Measurements from ENCODE around the gene TLE7.

The TLE7 gene

DNA sequence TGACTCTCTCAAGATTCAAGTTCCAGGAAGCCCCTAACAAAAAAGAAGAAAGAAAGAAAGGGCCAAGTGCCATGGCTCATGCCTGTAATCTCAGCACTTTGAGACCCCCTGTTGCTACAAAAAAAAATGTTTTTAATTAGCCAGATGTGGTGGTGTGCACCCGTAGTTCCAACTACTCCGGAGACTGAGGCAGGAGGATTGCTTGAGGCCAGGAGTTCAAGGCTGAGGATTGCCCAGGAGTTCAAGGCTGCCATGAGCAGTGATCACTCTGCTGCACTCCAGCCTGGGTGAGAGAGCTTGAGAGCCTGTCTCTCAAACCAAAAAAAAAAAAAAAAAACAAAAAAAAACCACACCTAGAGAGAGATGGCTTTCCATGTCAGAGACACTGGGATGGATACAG, 18.8 kb downstream of the TLE7 start:
- no peaks in the 10 kb centered on the region for H3K9me3 ChIP-seq (ENCODE audit: control insufficient read depth in 1 of 2, low read length in 2 of 2)
- no peak overlapping the region for H3K9ac ChIP-seq (ENCODE audit: low read depth in 1 of 2, low read length in 2 of 2)
- peaks cover 10 to 19% of the 10 kb centered on the region in 2 donors for H3K27me3 ChIP-seq (ENCODE audit: control insufficient read depth in 1 of 2, insufficient read depth in 2 of 2, low read length in 2 of 2)
- H3K27ac ChIP-seq (ENCODE audit: low read depth, low read length) = no peak overlapping the region
- H3K4me3 ChIP-seq (ENCODE audit: low read depth in 1 of 2, low read length in 2 of 2) = no peak overlapping the region
- no peaks in the 10 kb centered on the region for H3K36me3 ChIP-seq (ENCODE audit: control insufficient read depth in 1 of 2, insufficient read depth in 2 of 2, low read length in 2 of 2)
- no peaks in the 10 kb centered on the region for H3K4me1 ChIP-seq (ENCODE audit: control insufficient read depth in 1 of 2, insufficient read depth in 2 of 2, low read length in 2 of 2)

DNA sequence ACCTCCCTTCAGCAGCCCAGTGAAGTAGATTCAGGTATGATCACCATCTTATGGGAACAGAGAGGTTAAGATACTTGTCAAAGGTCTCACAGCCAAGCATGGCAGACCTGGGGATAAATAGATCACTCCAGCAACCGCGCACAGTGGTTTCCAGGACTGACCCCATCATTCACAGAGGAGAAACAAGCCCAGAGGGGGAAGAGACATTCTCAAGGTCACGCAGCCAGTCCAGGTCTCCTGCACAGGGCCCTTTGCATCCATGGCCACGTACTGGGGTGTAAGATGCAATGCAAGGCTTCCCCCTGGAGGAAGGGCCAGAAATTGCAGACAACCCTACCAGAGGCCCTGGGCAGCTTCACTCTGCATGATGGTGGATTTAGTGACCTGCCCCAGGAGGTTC, 19.9 kb downstream of the TLE7 start:
- Histone ChIP-seq H3K36me3 (ENCODE audit: control insufficient read depth in 1 of 2, insufficient read depth in 2 of 2, low read length in 2 of 2) (no peaks in the 10 kb centered on the region), H3K4me3 (ENCODE audit: low read depth in 1 of 2, low read length in 2 of 2) (no peak overlapping the region), H3K4me1 (ENCODE audit: control insufficient read depth in 1 of 2, insufficient read depth in 2 of 2, low read length in 2 of 2) (no peaks in the 10 kb centered on the region), H3K9me3 (ENCODE audit: control insufficient read depth in 1 of 2, low read length in 2 of 2) (no peaks in the 10 kb centered on the region), H3K27me3 (ENCODE audit: control insufficient read depth in 1 of 2, insufficient read depth in 2 of 2, low read length in 2 of 2) (peaks cover 7 to 16% of the 10 kb centered on the region in 2 donors), H3K27ac (ENCODE audit: low read depth, low read length) (no peak overlapping the region), H3K9ac (ENCODE audit: low read depth in 1 of 2, low read length in 2 of 2) (no peak overlapping the region)

DNA sequence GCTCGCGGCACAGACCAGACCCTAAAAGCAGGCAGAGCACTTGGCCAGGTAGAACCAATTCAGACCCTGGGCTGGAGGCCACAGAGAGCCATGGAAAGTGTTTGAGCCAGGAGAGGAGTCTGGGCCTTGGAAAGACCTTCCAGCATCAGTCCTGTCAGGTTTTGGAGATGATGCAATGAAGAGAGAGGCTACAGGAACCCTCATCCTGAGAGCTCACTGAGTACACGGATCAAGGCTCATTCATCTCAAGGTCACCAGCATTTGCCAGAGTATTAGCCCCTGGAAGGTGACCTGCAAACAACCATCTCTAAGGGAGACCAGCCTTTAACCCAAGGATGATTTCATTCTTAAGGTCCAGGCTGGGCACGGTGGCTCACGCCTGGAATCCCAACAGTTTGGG, 27.8 kb downstream of the TLE7 start:
- no peaks in the 10 kb centered on the region for H3K36me3 ChIP-seq (ENCODE audit: control insufficient read depth in 1 of 2, insufficient read depth in 2 of 2, low read length in 2 of 2)
- H3K27ac ChIP-seq (ENCODE audit: low read depth, low read length) = no peak overlapping the region
- no peaks in the 10 kb centered on the region for H3K4me1 ChIP-seq (ENCODE audit: control insufficient read depth in 1 of 2, insufficient read depth in 2 of 2, low read length in 2 of 2)
- H3K27me3 ChIP-seq (ENCODE audit: control insufficient read depth in 1 of 2, insufficient read depth in 2 of 2, low read length in 2 of 2) = peaks cover 0 to 6% of the 10 kb centered on the region in 2 donors
- no peaks in the 10 kb centered on the region for H3K9me3 ChIP-seq (ENCODE audit: control insufficient read depth in 1 of 2, low read length in 2 of 2)
- H3K9ac ChIP-seq (ENCODE audit: low read depth in 1 of 2, low read length in 2 of 2) = no peak overlapping the region
- no peak overlapping the region for H3K4me3 ChIP-seq (ENCODE audit: low read depth in 1 of 2, low read length in 2 of 2)

DNA sequence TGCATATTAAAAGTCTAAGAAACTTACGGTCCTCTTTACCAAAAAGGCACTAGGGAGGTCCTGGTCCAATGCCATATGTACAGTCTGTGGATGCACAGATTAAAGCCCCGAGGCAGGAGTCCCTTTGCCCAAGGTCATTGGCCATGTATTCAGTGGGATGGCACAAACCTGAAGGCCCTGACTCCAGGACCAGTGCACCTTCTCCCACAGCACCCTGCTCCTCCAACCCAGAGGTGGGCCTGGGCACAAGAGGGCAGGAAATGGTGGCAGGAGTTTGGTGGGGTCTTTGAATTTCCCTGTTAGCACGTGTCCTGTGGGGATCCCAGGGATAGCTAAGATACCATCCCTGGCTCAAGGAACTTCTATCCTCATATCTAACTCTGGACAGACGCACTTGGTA, 28.5 kb downstream of the TLE7 start:
- Histone ChIP-seq H3K4me3 (ENCODE audit: low read depth in 1 of 2, low read length in 2 of 2) (no peak overlapping the region), H3K36me3 (ENCODE audit: control insufficient read depth in 1 of 2, insufficient read depth in 2 of 2, low read length in 2 of 2) (no peaks in the 10 kb centered on the region), H3K9me3 (ENCODE audit: control insufficient read depth in 1 of 2, low read length in 2 of 2) (no peaks in the 10 kb centered on the region), H3K27me3 (ENCODE audit: control insufficient read depth in 1 of 2, insufficient read depth in 2 of 2, low read length in 2 of 2) (peaks cover 0 to 6% of the 10 kb centered on the region in 2 donors), H3K9ac (ENCODE audit: low read depth in 1 of 2, low read length in 2 of 2) (no peak overlapping the region), H3K27ac (ENCODE audit: low read depth, low read length) (no peak overlapping the region), H3K4me1 (ENCODE audit: control insufficient read depth in 1 of 2, insufficient read depth in 2 of 2, low read length in 2 of 2) (no peaks in the 10 kb centered on the region)

DNA sequence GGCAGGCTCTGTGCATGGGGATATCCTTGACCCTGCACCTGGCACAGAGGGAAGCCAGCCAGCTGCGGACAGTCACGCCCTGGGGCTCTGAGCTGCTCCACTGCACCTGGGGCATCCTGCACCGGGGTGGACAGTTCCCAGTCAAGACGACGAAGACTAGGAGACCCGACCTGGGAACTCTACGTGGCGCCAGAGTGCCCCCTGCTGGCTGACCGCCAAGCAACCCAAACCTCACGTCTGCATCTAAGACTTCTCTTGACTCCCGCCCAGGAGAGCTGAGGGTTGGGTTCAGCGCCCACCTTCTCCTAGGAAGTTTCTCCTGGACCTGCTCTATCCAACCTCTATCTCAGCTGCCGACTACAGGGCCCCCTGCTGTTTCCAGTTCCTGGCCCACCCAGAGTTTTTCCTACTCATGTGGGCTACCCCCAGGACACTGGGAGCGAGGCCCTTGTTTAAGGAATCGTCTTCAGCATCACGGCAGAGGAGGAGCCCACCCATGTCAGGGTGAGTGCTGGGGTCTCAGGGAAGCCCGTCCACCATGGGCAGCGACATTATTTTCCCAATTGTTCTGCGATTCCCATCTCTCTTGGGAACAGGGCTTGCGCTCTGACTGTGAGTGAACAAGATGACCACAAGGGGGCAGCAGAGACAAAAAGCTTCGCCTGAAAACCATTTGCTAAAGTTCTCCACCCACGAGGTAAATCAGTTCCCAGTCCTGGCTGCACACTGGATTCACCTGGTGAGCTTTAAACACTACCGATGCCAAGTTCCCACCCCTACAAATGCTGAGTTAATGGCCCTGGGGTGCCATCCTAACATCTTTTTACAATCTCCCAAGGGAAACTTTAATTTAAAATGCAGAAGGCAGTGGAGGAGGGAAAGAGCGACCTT, 29.3 kb downstream of the TLE7 start:
- Histone ChIP-seq H3K36me3 (ENCODE audit: control insufficient read depth in 1 of 2, insufficient read depth in 2 of 2, low read length in 2 of 2) (no peaks in the 10 kb centered on the region), H3K9me3 (ENCODE audit: control insufficient read depth in 1 of 2, low read length in 2 of 2) (no peaks in the 10 kb centered on the region), H3K4me1 (ENCODE audit: control insufficient read depth in 1 of 2, insufficient read depth in 2 of 2, low read length in 2 of 2) (no peaks in the 10 kb centered on the region), H3K4me3 (ENCODE audit: low read depth in 1 of 2, low read length in 2 of 2) (no peak overlapping the region), H3K27ac (ENCODE audit: low read depth, low read length) (no peak overlapping the region), H3K9ac (ENCODE audit: low read depth in 1 of 2, low read length in 2 of 2) (no peak overlapping the region), H3K27me3 (ENCODE audit: control insufficient read depth in 1 of 2, insufficient read depth in 2 of 2, low read length in 2 of 2) (peaks cover 0 to 6% of the 10 kb centered on the region in 2 donors)

DNA sequence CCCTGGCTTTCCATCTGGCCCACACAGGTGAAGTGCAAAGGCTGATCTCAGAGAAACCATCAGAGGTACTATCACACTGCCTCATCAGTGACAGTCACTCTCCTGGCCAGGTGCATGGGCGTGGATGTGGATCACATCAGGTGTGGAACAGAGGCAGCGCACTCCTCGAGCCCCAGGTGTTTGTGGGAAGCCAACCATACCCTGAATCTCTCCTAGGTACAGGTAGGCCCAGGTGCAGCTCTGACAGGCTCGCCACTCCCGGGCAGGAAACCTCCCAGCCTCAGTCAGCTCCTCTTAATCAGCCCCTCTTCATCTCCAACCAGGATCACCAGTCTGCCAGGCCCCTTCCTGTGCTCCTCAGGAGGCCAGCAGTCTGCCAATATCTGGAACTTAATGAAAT, 31.7 kb downstream of the TLE7 start:
- Histone ChIP-seq H3K4me3 (ENCODE audit: low read depth in 1 of 2, low read length in 2 of 2) (no peak overlapping the region), H3K4me1 (ENCODE audit: control insufficient read depth in 1 of 2, insufficient read depth in 2 of 2, low read length in 2 of 2) (no peaks in the 10 kb centered on the region), H3K9ac (ENCODE audit: low read depth in 1 of 2, low read length in 2 of 2) (no peak overlapping the region), H3K36me3 (ENCODE audit: control insufficient read depth in 1 of 2, insufficient read depth in 2 of 2, low read length in 2 of 2) (no peaks in the 10 kb centered on the region), H3K27ac (ENCODE audit: low read depth, low read length) (no peak overlapping the region), H3K27me3 (ENCODE audit: control insufficient read depth in 1 of 2, insufficient read depth in 2 of 2, low read length in 2 of 2) (peaks cover 0 to 6% of the 10 kb centered on the region in 2 donors), H3K9me3 (ENCODE audit: control insufficient read depth in 1 of 2, low read length in 2 of 2) (no peaks in the 10 kb centered on the region)

DNA sequence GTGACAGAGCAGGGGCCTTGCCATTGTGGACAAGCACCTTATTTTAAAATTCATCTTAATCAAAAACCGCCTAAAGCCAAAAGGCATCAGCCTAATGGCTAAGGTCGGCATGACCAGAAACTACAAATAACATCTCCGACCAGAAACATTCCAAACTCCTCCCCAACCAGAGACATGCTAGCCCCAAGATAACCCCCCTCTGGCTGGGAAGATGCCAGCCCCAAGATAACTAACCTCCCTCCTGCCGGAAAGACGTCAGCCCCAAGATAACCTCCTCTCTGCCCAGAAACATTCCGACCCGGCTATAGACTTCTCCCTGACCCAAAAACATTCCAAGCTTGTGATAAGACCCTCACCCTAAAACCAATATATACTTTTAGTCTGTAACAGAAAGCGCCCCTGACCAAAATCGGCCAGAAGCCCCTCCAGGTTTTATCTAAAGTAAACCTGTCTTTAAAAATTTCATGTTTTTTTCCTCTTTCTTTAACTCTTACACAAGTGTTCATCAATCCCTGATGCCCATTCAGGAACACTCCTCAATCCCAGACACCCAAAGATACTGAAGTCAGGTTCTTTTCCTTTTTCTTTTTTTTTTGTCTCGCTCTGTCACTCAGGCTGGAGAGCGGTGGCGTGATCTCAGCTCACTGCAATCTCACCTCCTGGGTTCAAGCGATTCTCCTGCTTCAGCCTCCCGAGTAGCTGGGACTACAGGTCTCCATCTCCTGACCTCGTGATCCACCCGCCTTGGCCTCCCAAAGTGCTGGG, 32.7 kb downstream of the TLE7 start:
- H3K27me3 ChIP-seq (ENCODE audit: control insufficient read depth in 1 of 2, insufficient read depth in 2 of 2, low read length in 2 of 2) = peaks cover 0 to 6% of the 10 kb centered on the region in 2 donors
- H3K9me3 ChIP-seq (ENCODE audit: control insufficient read depth in 1 of 2, low read length in 2 of 2) = peaks cover 0 to 3% of the 10 kb centered on the region in 2 donors
- H3K4me3 ChIP-seq (ENCODE audit: low read depth in 1 of 2, low read length in 2 of 2) = no peak overlapping the region
- no peaks in the 10 kb centered on the region for H3K4me1 ChIP-seq (ENCODE audit: control insufficient read depth in 1 of 2, insufficient read depth in 2 of 2, low read length in 2 of 2)
- H3K9ac ChIP-seq (ENCODE audit: low read depth in 1 of 2, low read length in 2 of 2) = no peak overlapping the region
- H3K36me3 ChIP-seq (ENCODE audit: control insufficient read depth in 1 of 2, insufficient read depth in 2 of 2, low read length in 2 of 2) = no peaks in the 10 kb centered on the region
- H3K27ac ChIP-seq (ENCODE audit: low read depth, low read length) = no peak overlapping the region

DNA sequence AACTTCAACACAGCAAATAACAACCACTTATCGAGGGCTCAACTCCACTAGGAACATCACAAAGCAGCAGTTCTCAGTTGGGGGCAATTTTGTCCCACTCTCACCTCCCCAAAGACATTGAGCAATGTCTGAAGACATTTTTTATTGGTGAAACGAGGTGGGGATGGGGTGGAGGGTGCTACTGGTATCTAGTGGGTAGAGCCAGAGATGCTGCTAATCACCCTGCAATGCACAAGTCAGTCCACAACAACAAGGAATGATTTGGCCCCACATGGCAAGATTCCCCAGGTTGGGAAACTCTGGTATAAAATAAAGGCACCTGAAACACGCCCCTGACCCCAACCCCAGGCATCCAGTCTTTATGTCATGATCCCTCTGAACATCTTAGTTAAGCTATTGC, 33.3 kb downstream of the TLE7 start:
- Histone ChIP-seq H3K9me3 (ENCODE audit: control insufficient read depth in 1 of 2, low read length in 2 of 2) (peaks cover 0 to 3% of the 10 kb centered on the region in 2 donors), H3K36me3 (ENCODE audit: control insufficient read depth in 1 of 2, insufficient read depth in 2 of 2, low read length in 2 of 2) (no peaks in the 10 kb centered on the region), H3K4me1 (ENCODE audit: control insufficient read depth in 1 of 2, insufficient read depth in 2 of 2, low read length in 2 of 2) (no peaks in the 10 kb centered on the region), H3K27ac (ENCODE audit: low read depth, low read length) (no peak overlapping the region), H3K27me3 (ENCODE audit: control insufficient read depth in 1 of 2, insufficient read depth in 2 of 2, low read length in 2 of 2) (peaks cover 0 to 6% of the 10 kb centered on the region in 2 donors), H3K4me3 (ENCODE audit: low read depth in 1 of 2, low read length in 2 of 2) (no peak overlapping the region), H3K9ac (ENCODE audit: low read depth in 1 of 2, low read length in 2 of 2) (no peak overlapping the region)

DNA sequence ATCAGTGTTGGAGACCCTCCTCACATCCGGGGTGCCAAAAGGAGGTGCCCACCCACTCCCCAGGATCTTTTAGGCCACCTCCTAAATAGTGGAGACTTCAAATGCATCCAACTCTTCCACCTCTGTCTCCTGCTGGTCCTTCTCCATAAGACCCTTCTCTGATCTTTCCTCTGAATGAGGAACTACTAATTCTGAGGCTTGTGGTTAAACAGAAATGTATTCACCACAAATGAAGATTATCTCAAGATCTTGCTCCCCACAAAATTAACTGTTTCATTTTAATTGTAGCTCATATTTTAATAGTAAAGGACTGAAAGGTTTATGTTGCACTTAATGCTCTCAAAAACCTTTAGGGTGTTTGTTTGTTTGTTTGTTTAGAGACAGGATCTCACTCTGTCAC, 34.1 kb downstream of the TLE7 start:
- no peak overlapping the region for H3K27ac ChIP-seq (ENCODE audit: low read depth, low read length)
- H3K4me3 ChIP-seq (ENCODE audit: low read depth in 1 of 2, low read length in 2 of 2) = no peak overlapping the region
- H3K9me3 ChIP-seq (ENCODE audit: control insufficient read depth in 1 of 2, low read length in 2 of 2) = peaks cover 0 to 3% of the 10 kb centered on the region in 2 donors
- H3K9ac ChIP-seq (ENCODE audit: low read depth in 1 of 2, low read length in 2 of 2) = no peak overlapping the region
- H3K27me3 ChIP-seq (ENCODE audit: control insufficient read depth in 1 of 2, insufficient read depth in 2 of 2, low read length in 2 of 2) = peaks cover 0 to 6% of the 10 kb centered on the region in 2 donors
- H3K36me3 ChIP-seq (ENCODE audit: control insufficient read depth in 1 of 2, insufficient read depth in 2 of 2, low read length in 2 of 2) = no peaks in the 10 kb centered on the region
- no peaks in the 10 kb centered on the region for H3K4me1 ChIP-seq (ENCODE audit: control insufficient read depth in 1 of 2, insufficient read depth in 2 of 2, low read length in 2 of 2)

DNA sequence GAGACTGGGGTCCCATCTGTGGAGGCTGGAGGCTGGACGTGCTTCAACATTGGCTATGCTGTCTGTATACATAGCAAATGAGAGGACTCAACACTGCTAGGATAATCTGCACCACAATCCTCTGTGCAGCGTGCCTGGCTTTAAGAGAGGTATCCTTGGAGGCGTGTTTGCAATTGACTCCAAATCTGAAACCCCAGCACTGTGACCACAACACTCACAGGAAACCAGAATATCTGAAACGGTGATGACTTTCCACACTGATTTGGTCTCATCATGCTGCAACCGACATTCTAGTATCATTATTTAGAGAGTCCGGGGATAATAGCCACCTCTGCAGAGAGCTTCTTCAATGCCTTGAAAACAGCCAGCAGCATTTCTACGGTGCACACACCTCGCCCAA, 35.1 kb downstream of the TLE7 start:
- no peak overlapping the region for H3K27ac ChIP-seq (ENCODE audit: low read depth, low read length)
- no peaks in the 10 kb centered on the region for H3K4me1 ChIP-seq (ENCODE audit: control insufficient read depth in 1 of 2, insufficient read depth in 2 of 2, low read length in 2 of 2)
- no peaks in the 10 kb centered on the region for H3K36me3 ChIP-seq (ENCODE audit: control insufficient read depth in 1 of 2, insufficient read depth in 2 of 2, low read length in 2 of 2)
- H3K4me3 ChIP-seq (ENCODE audit: low read depth in 1 of 2, low read length in 2 of 2) = no peak overlapping the region
- no peak overlapping the region for H3K9ac ChIP-seq (ENCODE audit: low read depth in 1 of 2, low read length in 2 of 2)
- H3K9me3 ChIP-seq (ENCODE audit: control insufficient read depth in 1 of 2, low read length in 2 of 2) = peaks cover 0 to 3% of the 10 kb centered on the region in 2 donors
- peaks cover 0 to 13% of the 10 kb centered on the region in 2 donors for H3K27me3 ChIP-seq (ENCODE audit: control insufficient read depth in 1 of 2, insufficient read depth in 2 of 2, low read length in 2 of 2)

Measured in duodenal mucosa (tissue), 2 donors.